Liver (tissue), 9 donors: ENCODE measurements around the gene BCAP31. TPM values are rescaled to one million over a fixed set of nuclear protein-coding genes. Genes with fewer than 3 reads are reported as not detected.

Experiments
- DNase-seq: peaks from one replicate; pipeline ENCODE4 v3.0.0-alpha.2; 2017; ENCODE audit warnings: low spot score
- H3K27ac ChIP-seq, 2 donors: one replicate each; pipeline ENCODE4 v1.7.0; 2013; ENCODE audit warnings: inconsistent platforms in 2 of 2, low read length in 2 of 2, control low read depth in 1 of 2, low read depth in 1 of 2, mild to moderate bottlenecking in 1 of 2
- H3K27me3 ChIP-seq, 4 donors: one replicate each; pipeline versions ENCODE4 v1.6.1 to v1.7.0; 2013; ENCODE audit warnings: low read length in 3 of 4, inconsistent platforms in 1 of 4, mild to moderate bottlenecking in 1 of 4, moderate library complexity in 1 of 4; ENCODE audit not compliant: control insufficient read depth in 4 of 4, insufficient read depth in 4 of 4
- H3K36me3 ChIP-seq, 4 donors: one replicate each; pipeline versions ENCODE4 v1.6.1 to v1.7.0; 2013; ENCODE audit warnings: low read length in 3 of 4, mild to moderate bottlenecking in 3 of 4, low read depth in 1 of 4, moderate library complexity in 1 of 4; ENCODE audit not compliant: control insufficient read depth in 4 of 4, insufficient read depth in 3 of 4
- H3K4me1 ChIP-seq, 4 donors: one replicate each; pipeline versions ENCODE4 v1.6.1 to v1.7.0; 2013; ENCODE audit warnings: low read length in 3 of 4, mild to moderate bottlenecking in 3 of 4, moderate library complexity in 1 of 4; ENCODE audit not compliant: control insufficient read depth in 4 of 4, insufficient read depth in 4 of 4
- H3K4me3 ChIP-seq, 3 donors: one replicate each; pipeline versions ENCODE4 v1.6.1 to v1.7.0; 2013; ENCODE audit warnings: low read length in 3 of 3, control low read depth in 1 of 3, low read depth in 1 of 3, mild to moderate bottlenecking in 1 of 3
- H3K9ac ChIP-seq, 2 donors: one replicate each; pipeline ENCODE4 v1.7.0; 2013; ENCODE audit warnings: low read length in 2 of 2, mild to moderate bottlenecking in 2 of 2, moderate library complexity in 2 of 2, control low read depth in 1 of 2, low read depth in 1 of 2
- H3K9me3 ChIP-seq, 4 donors: one replicate each; pipeline versions ENCODE4 v1.6.1 to v1.7.0; 2013; ENCODE audit warnings: low read length in 3 of 4; ENCODE audit not compliant: control insufficient read depth in 4 of 4
- EGR1 ChIP-seq, 2 donors: IDR thresholded peaks; 2 replicates each; pipeline ENCODE4 v1.6.1; 2016 to 2018; ENCODE audit warnings: antibody characterized with exemption in 2 of 2, low read depth in 2 of 2
- FOXA1 ChIP-seq: IDR thresholded peaks from 2 replicates; pipeline ENCODE4 v1.6.1; 2016; ENCODE audit warnings: antibody characterized with exemption
- GABPA ChIP-seq, 2 donors: IDR thresholded peaks in 1 of 2; conservative IDR thresholded peaks in 1 of 2; 2 replicates each; pipeline ENCODE4 v1.6.1; 2016; ENCODE audit warnings: antibody characterized with exemption in 2 of 2, mild to moderate bottlenecking in 1 of 2, moderate library complexity in 1 of 2
- HNF4G ChIP-seq: IDR thresholded peaks from 2 replicates; pipeline ENCODE4 v1.6.1; 2016; ENCODE audit warnings: antibody characterized with exemption
- JUND ChIP-seq, 2 donors: IDR thresholded peaks; 2 replicates each; pipeline ENCODE4 v1.6.1; 2016; ENCODE audit warnings: antibody characterized with exemption in 2 of 2
- RAD21 ChIP-seq, 2 donors: IDR thresholded peaks; 2 replicates each; pipeline ENCODE4 v1.6.1; 2016; ENCODE audit warnings: antibody characterized with exemption in 2 of 2, mild to moderate bottlenecking in 2 of 2
- RXRA ChIP-seq, 2 donors: IDR thresholded peaks; 2 replicates each; pipeline ENCODE4 v1.6.1; 2017 to 2018; ENCODE audit warnings: antibody characterized with exemption in 2 of 2, mild to moderate bottlenecking in 1 of 2
- SP1 ChIP-seq: IDR thresholded peaks from 2 replicates; pipeline ENCODE4 v1.6.1; 2018; ENCODE audit warnings: antibody characterized with exemption, mild to moderate bottlenecking
- YY1 ChIP-seq: IDR thresholded peaks from 2 replicates; pipeline ENCODE4 v1.6.1; 2016; ENCODE audit warnings: antibody characterized with exemption, mild to moderate bottlenecking
- WGBS: extraction: QIAGEN DNeasy Blood & Tissue Kit; methylation state at CpG from one replicate; pipeline ENCODE4 v1.1.7; 2013; 5-methylcytosine and 5-hydroxymethylcytosine counted together
- polyA plus RNA-seq, 2 donors: library from polyadenylated mRNA; stranded (reverse) in 1 of 2; unstranded in 1 of 2; fragments of 200-250 nt in 1 of 2; fragments of >200 nt in 1 of 2; fragmentation: Nextera tagmentation in 1 of 2; extraction: Ambion mirVana in 1 of 2; gene quantifications; one replicate each; pipeline versions ENCODE4 v1.2.1 to v1.2.3, GENCODE V29; 2013 to 2015
- total RNA-seq, 2 donors: library from RNA; depleted of rRNA; stranded (reverse); fragments of >200 nt; gene quantifications; one replicate each; pipeline ENCODE4 v1.2.3, GENCODE V29; 2014
- TF ChIP-seq, protein P1 (sequence below): IDR thresholded peaks from 2 replicates; pipeline ENCODE4 v1.6.1; 2016; ENCODE audit warnings: antibody characterized with exemption, mild to moderate bottlenecking
- TF ChIP-seq, protein P2 (sequence below): IDR thresholded peaks from 2 replicates; pipeline ENCODE4 v1.6.1; 2016; ENCODE audit warnings: antibody characterized with exemption
- TF ChIP-seq, protein P3 (sequence below): IDR thresholded peaks from 2 replicates; pipeline ENCODE4 v1.6.1; 2016; ENCODE audit warnings: antibody characterized with exemption
- donor health status: healthy.
- donor health status: healthy.
- donor health status: healthy.
- donor health status: healthy.
- donor health status: healthy.

BCAP31 gene
- total and polyA plus RNA-seq, 4 donors, result 64.6 to 158 (median 119) TPM

DNA sequence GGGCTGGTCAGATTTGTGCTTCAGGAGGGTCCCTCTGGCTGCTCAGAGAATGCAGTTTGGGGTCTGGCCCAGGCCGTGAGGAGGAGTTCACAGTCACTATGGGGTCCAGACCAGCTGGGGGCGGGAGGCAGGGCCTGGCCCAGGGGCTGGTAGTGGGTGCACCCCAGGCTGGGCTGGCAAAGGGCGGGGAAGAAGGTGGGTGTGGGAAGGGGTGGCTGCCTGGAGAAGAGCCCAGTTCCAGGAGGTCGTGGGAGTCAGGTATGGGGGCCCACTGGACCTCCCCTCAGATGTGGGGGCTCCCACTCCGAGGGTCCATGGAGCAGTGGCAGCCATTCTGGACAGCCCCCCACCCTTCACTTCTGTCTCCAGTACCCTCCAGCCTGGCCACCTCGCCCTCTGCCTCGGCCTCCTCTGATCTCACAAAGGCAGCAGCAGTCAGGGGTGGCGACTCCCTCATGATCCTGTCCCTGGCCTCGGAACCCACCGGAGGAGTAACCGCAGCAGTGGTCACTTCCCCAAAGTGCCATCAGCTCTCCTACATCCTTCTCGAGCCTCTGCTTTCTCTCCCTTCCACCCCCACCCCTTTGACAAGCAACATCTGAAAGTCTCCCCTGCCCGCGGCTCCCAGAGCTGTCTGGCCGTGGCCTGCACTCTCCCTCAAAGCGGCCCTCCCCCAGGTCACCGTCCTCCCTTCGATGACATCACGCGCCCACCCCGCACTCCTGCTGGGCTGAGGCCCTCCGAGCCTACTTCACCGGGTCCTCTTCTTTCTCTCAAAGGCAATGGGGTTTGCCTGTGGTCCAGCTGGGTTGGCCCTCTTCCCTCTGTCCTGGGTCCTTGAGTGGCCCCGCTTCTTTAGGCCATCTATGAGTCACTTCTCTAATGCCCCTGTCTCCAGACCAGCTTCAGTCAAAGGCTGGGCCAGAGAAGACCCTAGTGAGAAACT is 38.2 kb downstream of the BCAP31 start:
- H3K27me3 ChIP-seq, result peaks cover 0 to 5% (median 0%) of the 10 kb centered on the region in 4 donors
- H3K9ac ChIP-seq, result no peak overlapping the region
- no peak overlapping the region for H3K27ac ChIP-seq
- H3K36me3 ChIP-seq, result no peaks in the 10 kb centered on the region
- no peak overlapping the region for H3K4me3 ChIP-seq
- no peak for DNase-seq
- peaks cover 0 to 2% (median 0%) of the 10 kb centered on the region in 4 donors for H3K4me1 ChIP-seq
- H3K9me3 ChIP-seq, result no peaks in the 10 kb centered on the region
- TF ChIP-seq, protein P1, sequence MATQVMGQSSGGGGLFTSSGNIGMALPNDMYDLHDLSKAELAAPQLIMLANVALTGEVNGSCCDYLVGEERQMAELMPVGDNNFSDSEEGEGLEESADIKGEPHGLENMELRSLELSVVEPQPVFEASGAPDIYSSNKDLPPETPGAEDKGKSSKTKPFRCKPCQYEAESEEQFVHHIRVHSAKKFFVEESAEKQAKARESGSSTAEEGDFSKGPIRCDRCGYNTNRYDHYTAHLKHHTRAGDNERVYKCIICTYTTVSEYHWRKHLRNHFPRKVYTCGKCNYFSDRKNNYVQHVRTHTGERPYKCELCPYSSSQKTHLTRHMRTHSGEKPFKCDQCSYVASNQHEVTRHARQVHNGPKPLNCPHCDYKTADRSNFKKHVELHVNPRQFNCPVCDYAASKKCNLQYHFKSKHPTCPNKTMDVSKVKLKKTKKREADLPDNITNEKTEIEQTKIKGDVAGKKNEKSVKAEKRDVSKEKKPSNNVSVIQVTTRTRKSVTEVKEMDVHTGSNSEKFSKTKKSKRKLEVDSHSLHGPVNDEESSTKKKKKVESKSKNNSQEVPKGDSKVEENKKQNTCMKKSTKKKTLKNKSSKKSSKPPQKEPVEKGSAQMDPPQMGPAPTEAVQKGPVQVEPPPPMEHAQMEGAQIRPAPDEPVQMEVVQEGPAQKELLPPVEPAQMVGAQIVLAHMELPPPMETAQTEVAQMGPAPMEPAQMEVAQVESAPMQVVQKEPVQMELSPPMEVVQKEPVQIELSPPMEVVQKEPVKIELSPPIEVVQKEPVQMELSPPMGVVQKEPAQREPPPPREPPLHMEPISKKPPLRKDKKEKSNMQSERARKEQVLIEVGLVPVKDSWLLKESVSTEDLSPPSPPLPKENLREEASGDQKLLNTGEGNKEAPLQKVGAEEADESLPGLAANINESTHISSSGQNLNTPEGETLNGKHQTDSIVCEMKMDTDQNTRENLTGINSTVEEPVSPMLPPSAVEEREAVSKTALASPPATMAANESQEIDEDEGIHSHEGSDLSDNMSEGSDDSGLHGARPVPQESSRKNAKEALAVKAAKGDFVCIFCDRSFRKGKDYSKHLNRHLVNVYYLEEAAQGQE, result no peak
- 65% methylated on average over 24 of the region's 24 CpGs for WGBS

DNA sequence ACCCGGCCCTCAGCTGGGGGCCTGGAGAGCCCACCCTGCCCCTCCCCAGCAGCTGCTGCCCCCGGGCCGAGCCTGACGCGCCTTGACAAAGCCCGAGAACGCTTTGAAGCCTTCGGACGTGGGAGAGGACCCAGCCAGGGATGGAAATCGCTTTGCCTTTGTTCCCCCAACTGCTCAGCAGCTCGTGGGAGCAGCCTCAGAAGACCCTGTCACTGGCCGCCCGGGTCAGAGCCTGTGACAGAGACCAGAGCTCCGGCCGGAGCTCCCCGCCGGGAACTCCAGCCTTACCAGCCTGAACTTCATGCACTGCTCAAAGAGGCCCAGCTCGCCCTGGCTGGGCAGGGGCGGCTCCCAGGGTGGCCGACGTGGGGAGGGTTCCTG is 39.0 kb downstream of the BCAP31 start:
- H3K36me3 ChIP-seq, result no peaks in the 10 kb centered on the region
- no peaks in the 10 kb centered on the region for H3K9me3 ChIP-seq
- no peak overlapping the region for H3K9ac ChIP-seq
- DNase-seq, result no peak
- 42% methylated on average over 21 of the region's 21 CpGs for WGBS
- peaks cover 0 to 2% (median 0%) of the 10 kb centered on the region in 4 donors for H3K4me1 ChIP-seq
- TF ChIP-seq RAD21 (IDR thresholded peaks at IDR 0.05) (no peak), RXRA (IDR thresholded peaks at IDR 0.05) (no peak), EGR1 (IDR thresholded peaks at IDR 0.05; ENCODE audit: low read depth in 2 of 2) (no peak), JUND (IDR thresholded peaks at IDR 0.05) (no peak), HNF4G (no peak), SP1 (no peak), GABPA (IDR thresholded peaks at IDR 0.05 in 1 of 2, conservative IDR thresholded peaks at IDR 0.05 in 1 of 2) (no peak), FOXA1 (no peak), YY1 (no peak)
- TF ChIP-seq, protein P2, sequence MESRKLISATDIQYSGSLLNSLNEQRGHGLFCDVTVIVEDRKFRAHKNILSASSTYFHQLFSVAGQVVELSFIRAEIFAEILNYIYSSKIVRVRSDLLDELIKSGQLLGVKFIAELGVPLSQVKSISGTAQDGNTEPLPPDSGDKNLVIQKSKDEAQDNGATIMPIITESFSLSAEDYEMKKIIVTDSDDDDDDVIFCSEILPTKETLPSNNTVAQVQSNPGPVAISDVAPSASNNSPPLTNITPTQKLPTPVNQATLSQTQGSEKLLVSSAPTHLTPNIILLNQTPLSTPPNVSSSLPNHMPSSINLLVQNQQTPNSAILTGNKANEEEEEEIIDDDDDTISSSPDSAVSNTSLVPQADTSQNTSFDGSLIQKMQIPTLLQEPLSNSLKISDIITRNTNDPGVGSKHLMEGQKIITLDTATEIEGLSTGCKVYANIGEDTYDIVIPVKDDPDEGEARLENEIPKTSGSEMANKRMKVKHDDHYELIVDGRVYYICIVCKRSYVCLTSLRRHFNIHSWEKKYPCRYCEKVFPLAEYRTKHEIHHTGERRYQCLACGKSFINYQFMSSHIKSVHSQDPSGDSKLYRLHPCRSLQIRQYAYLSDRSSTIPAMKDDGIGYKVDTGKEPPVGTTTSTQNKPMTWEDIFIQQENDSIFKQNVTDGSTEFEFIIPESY, result no peak
- TF ChIP-seq, protein P3, sequence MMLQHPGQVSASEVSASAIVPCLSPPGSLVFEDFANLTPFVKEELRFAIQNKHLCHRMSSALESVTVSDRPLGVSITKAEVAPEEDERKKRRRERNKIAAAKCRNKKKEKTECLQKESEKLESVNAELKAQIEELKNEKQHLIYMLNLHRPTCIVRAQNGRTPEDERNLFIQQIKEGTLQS, result no peak
- H3K4me3 ChIP-seq, result no peak overlapping the region
- H3K27me3 ChIP-seq, result peaks cover 0 to 5% (median 0%) of the 10 kb centered on the region in 4 donors
- no peak overlapping the region for H3K27ac ChIP-seq
